Activated CD4-positive, alpha-beta T cell treated with anti-CD3 and anti-CD28 coated beads for 24 hours (primary cell): ENCODE data around the gene PPDPF.
"Not testable (repeated sequence)": the region's sequence is repeated elsewhere in the genome, so short reads cannot be mapped to it uniquely, and the experiment has no call there.

Source experiments
- DNase-seq, 2 donors: peaks; one replicate each; pipeline ENCODE4 v3.0.0-alpha.2; 2020; ENCODE audit warnings: low read depth in 2 of 2

The PPDPF gene

GRCh38 chr20:63549679-63550282 is 29.2 kb downstream of the PPDPF start:
- no peak for DNase-seq

GRCh38 chr20:63551068-63551467 is 30.5 kb downstream of the PPDPF start:
- DNase-seq = no peak

GRCh38 chr20:63552481-63553249 is 32.1 kb downstream of the PPDPF start:
- no peak for DNase-seq

- peak; percentile 74 to 85 for DNase-seq
Measured at GRCh38 chr20:63553251-63553932, 32.8 kb downstream of the PPDPF start.

GRCh38 chr20:63553933-63554290 is 33.3 kb downstream of the PPDPF start, which contains the start of gene FNDC11:
Gene FNDC11 (plus strand): TSS chr20:63554159. CDS start chr20:63555664, 1,505 bp downstream.
- DNase-seq = peak in 1 of 2 donors; percentile 7

GRCh38 chr20:63554361-63555278 is 34.1 kb downstream of the PPDPF start:
- DNase-seq = no peak

- no peak for DNase-seq
Measured at GRCh38 chr20:63555661-63556381, 35.3 kb downstream of the PPDPF start.

GRCh38 chr20:63556873-63557478 is 36.4 kb downstream of the PPDPF start:
- no peak for DNase-seq

- no peak for DNase-seq
Measured at GRCh38 chr20:63557481-63557891, 36.9 kb downstream of the PPDPF start.

GRCh38 chr20:63558804-63559484 is 38.4 kb downstream of the PPDPF start:
- DNase-seq = no peak

- not testable (repeated sequence) for DNase-seq
Measured at GRCh38 chr20:63559485-63560332, 39.1 kb downstream of the PPDPF start.

GRCh38 chr20:63560333-63560805 is 39.8 kb downstream of the PPDPF start:
- DNase-seq = no peak

GRCh38 chr20:63560856-63561609 is 40.5 kb downstream of the PPDPF start:
- DNase-seq = no peak

- no peak for DNase-seq
Measured at GRCh38 chr20:63561624-63562396, 41.2 kb downstream of the PPDPF start.

- DNase-seq = no peak
Measured at GRCh38 chr20:63562461-63563224, 42.1 kb downstream of the PPDPF start.

GRCh38 chr20:63563225-63563935 is 42.8 kb downstream of the PPDPF start:
- no peak for DNase-seq
